ENCODE measurements around the gene PTPRU. TPM values are rescaled to one million over a fixed set of nuclear protein-coding genes. Genes with fewer than 3 reads are reported as not detected.

The PTPRU gene
- total RNA-seq, 2 experiments from 2014 or later = 0.16 to 0.56 TPM

DNA sequence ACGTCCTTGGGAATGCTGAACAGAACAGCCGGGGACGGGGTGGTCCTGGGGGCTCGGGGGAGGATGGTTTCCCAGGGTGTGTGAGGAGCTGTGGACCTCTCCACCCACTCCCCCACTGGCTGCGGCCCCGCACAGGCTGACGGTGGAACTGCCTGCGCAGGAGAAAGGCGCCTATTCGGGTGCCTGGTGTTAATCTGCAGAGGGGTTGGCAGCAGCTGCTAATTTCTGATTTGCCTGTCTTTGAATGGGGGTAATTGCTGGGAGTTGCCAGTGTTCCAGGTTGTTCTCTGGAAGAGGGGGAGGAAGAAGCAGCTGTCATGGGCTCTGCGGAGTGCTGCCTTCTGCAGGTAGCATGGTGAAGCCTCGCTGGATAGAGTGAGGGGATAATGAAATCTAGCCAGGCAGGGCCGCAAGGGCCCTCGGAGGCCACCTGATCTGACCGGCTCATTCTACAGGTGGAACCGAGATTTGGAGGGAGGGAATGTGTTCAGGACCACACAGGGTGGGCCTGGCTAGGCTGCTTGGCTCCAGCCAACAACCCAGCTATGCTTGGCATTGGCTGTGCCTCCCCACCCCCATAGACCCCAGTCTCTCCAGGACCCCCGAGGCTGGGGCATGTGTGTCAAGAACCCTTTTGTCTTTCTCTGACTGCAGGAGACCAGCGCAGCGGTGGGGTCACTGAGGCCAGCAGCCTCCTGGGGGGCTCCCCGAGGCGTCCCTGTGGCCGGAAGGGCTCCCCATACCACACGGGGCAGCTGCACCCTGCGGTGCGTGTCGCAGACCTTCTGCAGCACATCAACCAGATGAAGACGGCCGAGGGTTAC is 67.1 kb downstream of the PTPRU start:
- TF ChIP-seq, protein P1, sequence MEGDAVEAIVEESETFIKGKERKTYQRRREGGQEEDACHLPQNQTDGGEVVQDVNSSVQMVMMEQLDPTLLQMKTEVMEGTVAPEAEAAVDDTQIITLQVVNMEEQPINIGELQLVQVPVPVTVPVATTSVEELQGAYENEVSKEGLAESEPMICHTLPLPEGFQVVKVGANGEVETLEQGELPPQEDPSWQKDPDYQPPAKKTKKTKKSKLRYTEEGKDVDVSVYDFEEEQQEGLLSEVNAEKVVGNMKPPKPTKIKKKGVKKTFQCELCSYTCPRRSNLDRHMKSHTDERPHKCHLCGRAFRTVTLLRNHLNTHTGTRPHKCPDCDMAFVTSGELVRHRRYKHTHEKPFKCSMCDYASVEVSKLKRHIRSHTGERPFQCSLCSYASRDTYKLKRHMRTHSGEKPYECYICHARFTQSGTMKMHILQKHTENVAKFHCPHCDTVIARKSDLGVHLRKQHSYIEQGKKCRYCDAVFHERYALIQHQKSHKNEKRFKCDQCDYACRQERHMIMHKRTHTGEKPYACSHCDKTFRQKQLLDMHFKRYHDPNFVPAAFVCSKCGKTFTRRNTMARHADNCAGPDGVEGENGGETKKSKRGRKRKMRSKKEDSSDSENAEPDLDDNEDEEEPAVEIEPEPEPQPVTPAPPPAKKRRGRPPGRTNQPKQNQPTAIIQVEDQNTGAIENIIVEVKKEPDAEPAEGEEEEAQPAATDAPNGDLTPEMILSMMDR (IDR thresholded peaks at IDR 0.05) = no peak
- intact Hi-C loops (cut with DNase I, micrococcal nuclease) = no loop called here
- no peaks in the 10 kb centered on the region for H3K9me3 ChIP-seq (ENCODE audit: control insufficient read depth in 1 of 2, insufficient read depth in 1 of 2, low read length in 2 of 2)
- Mint-ChIP-seq H3K27me3 (peaks cover 10% of the 10 kb centered on the region), H3K36me3 (ENCODE audit: low read depth) (no peaks in the 10 kb centered on the region), H3K9me3 (no peaks in the 10 kb centered on the region), H3K27ac (no peak overlapping the region), H3K4me3 (no peak overlapping the region), H3K4me1 (ENCODE audit: low read depth) (no peaks in the 10 kb centered on the region)
- ChIA-PET CTCF (no interaction called here), POLR2A (no interaction called here)
- H3K27me3 ChIP-seq (ENCODE audit: control insufficient read depth in 1 of 2, insufficient read depth in 2 of 2, low read length in 2 of 2) = peaks cover 0 to 7% of the 10 kb centered on the region in 2 experiments
- ATAC-seq (ENCODE audit: poor library complexity) (no peak), DNase-seq (no peak)
- no peaks in the 10 kb centered on the region for H3K4me1 ChIP-seq (ENCODE audit: insufficient read depth, low read length)
- no peak overlapping the region for H3K4me3 ChIP-seq (ENCODE audit: low read length)
- no peaks in the 10 kb centered on the region for H3K36me3 ChIP-seq (ENCODE audit: insufficient read depth, low read length)
- H3K27ac ChIP-seq (ENCODE audit: low read depth in 1 of 2, low read length in 2 of 2) = no peak overlapping the region

DNA sequence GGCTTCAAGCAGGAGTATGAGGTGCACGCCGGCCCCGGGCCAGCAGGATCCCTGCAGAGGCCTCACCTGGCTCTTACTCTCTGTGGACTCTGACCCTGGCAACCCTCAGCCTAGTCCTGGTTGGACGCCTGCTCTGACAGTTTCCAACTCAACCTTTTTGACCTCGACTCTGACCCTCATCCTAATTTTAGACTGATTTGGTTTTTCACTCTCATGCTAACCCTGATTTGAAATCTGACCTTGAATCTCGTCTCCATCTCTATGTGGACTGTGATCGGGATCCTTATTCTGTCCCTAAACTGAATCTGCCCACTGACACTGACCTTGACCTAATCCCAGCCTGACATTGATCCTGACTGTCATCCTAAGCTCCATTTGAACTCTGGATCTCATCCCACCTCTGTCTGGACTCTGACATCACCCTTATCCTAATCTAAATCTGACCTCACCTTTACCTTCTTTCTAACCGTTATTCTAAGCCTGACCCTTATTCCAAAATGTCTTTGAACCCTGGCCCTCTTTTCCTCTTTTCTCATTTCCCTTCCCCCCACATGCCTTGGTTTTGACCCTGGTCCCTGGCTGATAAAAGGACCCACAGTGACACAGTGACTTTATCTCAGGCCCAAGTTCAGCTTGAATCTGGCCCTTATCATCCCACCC is 67.8 kb downstream of the PTPRU start:
- ChIA-PET POLR2A (no interaction called here), CTCF (no interaction called here)
- Mint-ChIP-seq H3K36me3 (ENCODE audit: low read depth) (no peaks in the 10 kb centered on the region), H3K27ac (no peak overlapping the region), H3K9me3 (no peaks in the 10 kb centered on the region), H3K27me3 (peaks cover 5% of the 10 kb centered on the region), H3K4me3 (no peak overlapping the region), H3K4me1 (ENCODE audit: low read depth) (no peaks in the 10 kb centered on the region)
- Histone ChIP-seq H3K36me3 (ENCODE audit: insufficient read depth, low read length) (no peaks in the 10 kb centered on the region), H3K27ac (ENCODE audit: low read depth in 1 of 2, low read length in 2 of 2) (no peak overlapping the region), H3K9me3 (ENCODE audit: control insufficient read depth in 1 of 2, insufficient read depth in 1 of 2, low read length in 2 of 2) (no peaks in the 10 kb centered on the region), H3K4me3 (ENCODE audit: low read length) (no peak overlapping the region), H3K27me3 (ENCODE audit: control insufficient read depth in 1 of 2, insufficient read depth in 2 of 2, low read length in 2 of 2) (peaks cover 0 to 4% of the 10 kb centered on the region in 2 experiments), H3K4me1 (ENCODE audit: insufficient read depth, low read length) (no peaks in the 10 kb centered on the region)
- no peak for ATAC-seq (ENCODE audit: poor library complexity)
- no peak for DNase-seq
- intact Hi-C loops (cut with DNase I, micrococcal nuclease) = no loop called here
- TF ChIP-seq, protein P1 (IDR thresholded peaks at IDR 0.05) = no peak

DNA sequence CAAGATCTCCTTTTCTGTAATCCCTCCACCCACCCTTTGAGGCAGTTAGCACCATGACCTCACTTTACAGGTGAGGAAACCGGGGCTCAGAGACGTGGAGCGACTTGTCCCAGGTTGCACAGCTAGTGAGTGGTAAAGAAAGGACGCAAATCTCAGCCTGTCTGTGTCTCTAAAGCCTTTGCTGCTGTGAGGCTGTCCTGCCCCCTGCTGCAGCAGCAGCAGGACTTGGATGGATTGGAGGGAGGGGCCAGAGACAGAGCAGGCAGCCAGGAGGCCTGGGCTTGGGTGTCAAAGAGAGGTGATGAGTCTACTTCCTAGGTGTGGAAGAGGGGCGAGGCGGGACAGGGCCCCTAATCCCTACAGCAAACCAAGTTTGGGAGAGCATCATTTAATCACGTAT is 69.6 kb downstream of the PTPRU start:
- H3K27ac Mint-ChIP-seq = no peak overlapping the region
- POLR2A ChIA-PET = no interaction called here
- H3K4me3 ChIP-seq (ENCODE audit: low read length) = no peak overlapping the region
- CTCF ChIA-PET = no interaction called here
- H3K27me3 Mint-ChIP-seq = peaks cover 5% of the 10 kb centered on the region
- no peak overlapping the region for H3K4me3 Mint-ChIP-seq
- H3K9me3 Mint-ChIP-seq = no peaks in the 10 kb centered on the region
- TF ChIP-seq, protein P1 (IDR thresholded peaks at IDR 0.05) = no peak
- H3K9me3 ChIP-seq (ENCODE audit: control insufficient read depth in 1 of 2, insufficient read depth in 1 of 2, low read length in 2 of 2) = no peaks in the 10 kb centered on the region
- DNase-seq (no peak), ATAC-seq (ENCODE audit: poor library complexity) (no peak)
- H3K4me1 Mint-ChIP-seq (ENCODE audit: low read depth) = no peaks in the 10 kb centered on the region
- H3K36me3 ChIP-seq (ENCODE audit: insufficient read depth, low read length) = no peaks in the 10 kb centered on the region
- H3K27me3 ChIP-seq (ENCODE audit: control insufficient read depth in 1 of 2, insufficient read depth in 2 of 2, low read length in 2 of 2) = no peaks in the 10 kb centered on the region
- intact Hi-C loops (cut with DNase I, micrococcal nuclease) = no loop called here
- no peak overlapping the region for H3K27ac ChIP-seq (ENCODE audit: low read depth in 1 of 2, low read length in 2 of 2)
- no peaks in the 10 kb centered on the region for H3K36me3 Mint-ChIP-seq (ENCODE audit: low read depth)
- no peaks in the 10 kb centered on the region for H3K4me1 ChIP-seq (ENCODE audit: insufficient read depth, low read length)

All from CD4-positive, alpha-beta T cell (primary cell).